GM12891 (cell line): ENCODE results near the gene FNBP1.

Source experiments
- POLR2A ChIP-seq: IDR thresholded peaks from 2 replicates; pipeline ENCODE4 v1.6.1; 2011; ENCODE audit warnings: low read depth, low read length, control low read depth
- POLR2AphosphoS5 ChIP-seq: IDR thresholded peaks from 2 replicates; pipeline ENCODE4 v1.6.1; 2011; ENCODE audit warnings: low read depth, low read length, control low read depth

- TF ChIP-seq POLR2AphosphoS5 = no peak
- TF ChIP-seq POLR2A = no peak
Observed at GRCh38 chr9:129873563-129874190, 169.3 kb downstream of the FNBP1 start.
